Thoracic aorta (tissue), 2 donors: Measurements from ENCODE around the gene ATF5. TPM values are rescaled to one million over a fixed set of nuclear protein-coding genes. Genes with fewer than 3 reads are reported as not detected.
"Not testable (repeated sequence)": the region's sequence is repeated elsewhere in the genome, so short reads cannot be mapped to it uniquely, and the experiment has no call there.

Experiments used
- ATAC-seq: fragments of 150-250 bp; one replicate; pipeline ENCODE4 v1.8.0; 2017; ENCODE audit warnings: low read depth; ENCODE audit not compliant: insufficient number of reproducible peaks, low FRiP score
- DNase-seq: peaks from one replicate; pipeline ENCODE4 v3.0.0-alpha.2; 2020; ENCODE audit warnings: low spot score
- H3K27ac ChIP-seq, 2 donors: fragments of 200-600 bp; sonication (generic); 1 replicate in 1 of 2; 2 replicates in 1 of 2; pipeline ENCODE4 v1.5.1; 2016; ENCODE audit warnings: mild to moderate bottlenecking in 2 of 2, moderate library complexity in 2 of 2
- H3K27me3 ChIP-seq: fragments of 200-600 bp; sonication (generic); replicated peaks from 2 replicates; pipeline ENCODE4 v1.6.0; 2016; ENCODE audit warnings: mild to moderate bottlenecking; ENCODE audit not compliant: insufficient read depth
- H3K36me3 ChIP-seq: fragments of 200-600 bp; sonication (generic); one replicate; pipeline ENCODE4 v1.5.1; 2016
- H3K4me1 ChIP-seq, 2 donors: fragments of 200-600 bp; sonication (generic); 1 replicate in 1 of 2; 2 replicates in 1 of 2; pipeline versions ENCODE4 v1.5.1 to v1.6.0; 2016; ENCODE audit warnings: low read depth in 2 of 2, mild to moderate bottlenecking in 1 of 2; ENCODE audit not compliant: control insufficient read depth in 1 of 2
- H3K4me3 ChIP-seq: fragments of 200-600 bp; sonication (generic); 2 replicates; pipeline ENCODE4 v1.5.1; 2016; ENCODE audit warnings: mild to moderate bottlenecking
- H3K9me3 ChIP-seq: fragments of 200-600 bp; sonication (generic); 2 replicates; pipeline ENCODE4 v1.5.1; 2016
- total RNA-seq, 2 donors: library from RNA; depleted of rRNA; stranded (reverse); fragments of >200 nt; gene quantifications; one replicate each; pipeline versions ENCODE4 v1.1.0 to v1.2.3, GENCODE V29; 2016
- TF ChIP-seq, protein P1 (sequence below): fragments of 200-600 bp; sonication (generic); IDR thresholded peaks from one replicate; pipeline ENCODE4 v1.5.1; 2019; ENCODE audit warnings: antibody characterized with exemption

Gene ATF5
- total RNA-seq, 2 donors from 2014 or later: 8.4 to 9.8 TPM

DNA sequence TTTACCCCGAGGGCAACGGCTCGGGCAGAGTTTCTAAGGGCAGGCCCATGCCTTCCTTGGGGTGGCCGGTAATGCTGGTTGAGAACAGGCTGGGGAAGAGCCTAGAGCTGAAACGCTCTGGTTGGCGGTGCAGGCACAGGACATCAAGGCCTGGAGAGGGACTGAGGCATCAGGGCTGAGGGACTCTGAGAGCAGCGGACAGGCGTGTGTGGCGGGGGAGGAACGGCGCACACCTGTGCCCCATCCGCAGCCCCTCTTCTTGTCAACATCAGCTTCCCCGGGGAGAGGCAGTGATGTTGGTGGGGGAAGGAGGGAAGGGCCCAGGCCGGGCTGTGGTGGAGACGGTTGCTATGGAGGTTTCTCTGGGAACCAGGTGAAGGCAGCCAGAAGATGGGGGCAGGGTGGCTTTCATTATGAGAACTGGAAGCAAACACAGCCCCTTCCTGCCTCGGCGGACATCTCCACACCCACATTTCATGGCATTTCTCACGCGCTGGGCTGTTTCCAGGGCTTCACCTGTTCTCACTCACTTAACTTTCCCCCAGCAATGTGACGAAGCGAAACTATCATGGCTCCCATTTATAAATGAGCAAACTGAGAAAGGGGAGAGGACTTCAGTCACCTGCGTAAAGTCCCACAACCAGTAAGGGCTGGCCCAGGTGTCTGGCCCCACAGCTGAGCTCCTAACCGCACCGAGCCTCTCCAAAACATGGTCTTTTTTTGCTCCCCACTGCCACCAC, 8.2 kb upstream of the ATF5 start:
- Histone ChIP-seq H3K4me1 (no peaks in the 10 kb centered on the region), H3K27ac (no peak overlapping the region), H3K4me3 (no peak overlapping the region), H3K36me3 (peaks cover 13% of the 10 kb centered on the region), H3K27me3 (no peaks in the 10 kb centered on the region), H3K9me3 (no peaks in the 10 kb centered on the region)
- DNase-seq (no peak), ATAC-seq (no peak)
- TF ChIP-seq, protein P1, sequence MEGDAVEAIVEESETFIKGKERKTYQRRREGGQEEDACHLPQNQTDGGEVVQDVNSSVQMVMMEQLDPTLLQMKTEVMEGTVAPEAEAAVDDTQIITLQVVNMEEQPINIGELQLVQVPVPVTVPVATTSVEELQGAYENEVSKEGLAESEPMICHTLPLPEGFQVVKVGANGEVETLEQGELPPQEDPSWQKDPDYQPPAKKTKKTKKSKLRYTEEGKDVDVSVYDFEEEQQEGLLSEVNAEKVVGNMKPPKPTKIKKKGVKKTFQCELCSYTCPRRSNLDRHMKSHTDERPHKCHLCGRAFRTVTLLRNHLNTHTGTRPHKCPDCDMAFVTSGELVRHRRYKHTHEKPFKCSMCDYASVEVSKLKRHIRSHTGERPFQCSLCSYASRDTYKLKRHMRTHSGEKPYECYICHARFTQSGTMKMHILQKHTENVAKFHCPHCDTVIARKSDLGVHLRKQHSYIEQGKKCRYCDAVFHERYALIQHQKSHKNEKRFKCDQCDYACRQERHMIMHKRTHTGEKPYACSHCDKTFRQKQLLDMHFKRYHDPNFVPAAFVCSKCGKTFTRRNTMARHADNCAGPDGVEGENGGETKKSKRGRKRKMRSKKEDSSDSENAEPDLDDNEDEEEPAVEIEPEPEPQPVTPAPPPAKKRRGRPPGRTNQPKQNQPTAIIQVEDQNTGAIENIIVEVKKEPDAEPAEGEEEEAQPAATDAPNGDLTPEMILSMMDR: no peak

DNA sequence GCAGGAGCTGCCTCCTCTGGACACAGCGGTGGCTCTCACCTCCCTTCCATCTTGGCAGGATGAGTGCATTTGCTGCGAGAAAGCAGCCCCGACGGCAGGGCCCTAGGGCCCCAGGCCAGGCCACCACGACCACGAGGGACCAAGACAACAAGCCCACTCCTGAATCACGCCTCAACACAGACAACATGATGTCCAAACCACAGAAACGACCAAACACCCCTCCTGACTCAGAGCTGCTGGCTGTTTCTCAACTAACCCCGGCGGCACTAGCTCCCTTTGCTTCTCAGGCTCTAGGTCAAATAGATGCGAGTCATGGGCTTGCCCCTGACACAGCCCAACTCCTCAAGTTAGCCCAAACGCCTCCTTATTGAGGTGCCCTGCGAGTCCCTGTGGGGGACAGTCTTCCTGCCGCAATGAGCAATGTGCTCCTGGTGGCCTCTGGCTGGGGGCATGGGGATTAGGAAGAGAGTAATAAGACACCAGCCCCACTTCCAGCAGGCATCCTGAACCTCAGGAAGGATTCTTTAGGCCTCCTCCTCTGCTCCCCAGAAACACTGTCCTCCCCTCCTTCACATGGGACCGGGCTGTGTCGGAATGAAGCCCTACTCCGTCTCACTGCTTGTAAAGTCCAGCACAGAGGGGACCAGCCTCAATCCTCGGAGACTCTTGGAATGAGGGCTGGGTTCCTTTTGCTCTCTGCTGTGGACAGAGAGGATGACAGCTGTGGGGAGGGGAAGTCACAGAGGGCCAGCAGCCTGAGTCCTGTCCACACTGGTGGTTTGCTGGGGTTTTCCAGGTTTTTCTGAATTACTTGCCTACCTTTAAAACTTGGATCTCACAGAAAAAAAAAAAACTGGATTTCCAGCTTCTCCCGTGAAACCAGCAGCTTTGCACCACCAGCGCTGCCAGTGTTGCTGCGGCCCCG, 6.9 kb upstream of the ATF5 start:
- TF ChIP-seq, protein P1: no peak
- Histone ChIP-seq H3K4me1 (peaks cover 2 to 5% of the 10 kb centered on the region in 2 donors), H3K27me3 (no peaks in the 10 kb centered on the region), H3K4me3 (no peak overlapping the region), H3K36me3 (peaks cover 15% of the 10 kb centered on the region), H3K9me3 (no peaks in the 10 kb centered on the region), H3K27ac (no peak overlapping the region)
- no peak for DNase-seq
- no peak for ATAC-seq

DNA sequence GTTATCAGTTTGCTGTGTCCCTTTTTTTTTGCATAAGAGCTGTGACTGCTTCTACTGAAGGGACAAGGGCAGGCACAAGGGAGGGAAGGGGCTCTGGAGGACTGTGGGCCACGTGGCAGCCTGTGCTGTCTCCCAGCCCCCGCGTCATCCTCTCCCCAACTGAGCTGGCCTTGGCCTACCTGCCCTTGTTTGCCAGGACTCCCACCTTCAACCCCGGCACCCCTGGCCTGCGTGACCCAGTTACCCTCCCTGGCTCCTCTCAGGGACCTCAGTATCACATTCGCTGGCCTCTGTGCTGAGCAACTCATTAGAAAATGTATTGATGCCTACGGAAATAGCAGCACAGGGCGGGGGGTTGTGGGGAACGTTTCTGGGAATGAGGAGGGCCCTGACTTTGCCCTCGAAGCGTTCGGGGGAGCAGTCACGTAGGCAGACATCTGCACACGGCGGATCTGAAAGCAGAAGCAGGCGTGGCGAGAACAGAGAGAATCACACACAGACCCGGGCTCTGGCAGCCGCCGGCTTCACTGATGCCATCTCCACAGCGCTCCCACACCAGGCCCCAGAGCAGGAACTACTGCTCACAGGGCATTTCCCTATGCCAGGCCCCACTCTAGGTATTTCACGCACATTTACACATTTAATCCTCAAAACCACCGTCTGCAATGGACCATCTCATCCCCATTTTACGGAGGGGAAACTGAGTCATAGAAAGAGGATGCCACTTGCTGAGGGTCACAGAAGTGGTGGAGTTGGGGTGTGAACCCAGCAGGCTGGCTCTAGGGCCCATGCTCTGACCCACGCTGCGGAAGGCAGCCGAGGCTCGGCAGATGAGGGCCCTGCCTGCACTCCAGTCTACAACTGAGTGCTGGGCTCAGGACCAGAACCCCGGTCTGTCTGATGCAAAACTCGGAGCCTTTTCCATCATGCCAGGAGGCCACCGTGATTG, 5.7 kb upstream of the ATF5 start:
- Histone ChIP-seq H3K9me3 (no peaks in the 10 kb centered on the region), H3K27me3 (no peaks in the 10 kb centered on the region), H3K4me1 (peaks cover 6 to 17% of the 10 kb centered on the region in 2 donors), H3K4me3 (no peak overlapping the region), H3K36me3 (peaks cover 19% of the 10 kb centered on the region), H3K27ac (no peak overlapping the region)
- DNase-seq (no peak), ATAC-seq (no peak)
- TF ChIP-seq, protein P1: no peak

DNA sequence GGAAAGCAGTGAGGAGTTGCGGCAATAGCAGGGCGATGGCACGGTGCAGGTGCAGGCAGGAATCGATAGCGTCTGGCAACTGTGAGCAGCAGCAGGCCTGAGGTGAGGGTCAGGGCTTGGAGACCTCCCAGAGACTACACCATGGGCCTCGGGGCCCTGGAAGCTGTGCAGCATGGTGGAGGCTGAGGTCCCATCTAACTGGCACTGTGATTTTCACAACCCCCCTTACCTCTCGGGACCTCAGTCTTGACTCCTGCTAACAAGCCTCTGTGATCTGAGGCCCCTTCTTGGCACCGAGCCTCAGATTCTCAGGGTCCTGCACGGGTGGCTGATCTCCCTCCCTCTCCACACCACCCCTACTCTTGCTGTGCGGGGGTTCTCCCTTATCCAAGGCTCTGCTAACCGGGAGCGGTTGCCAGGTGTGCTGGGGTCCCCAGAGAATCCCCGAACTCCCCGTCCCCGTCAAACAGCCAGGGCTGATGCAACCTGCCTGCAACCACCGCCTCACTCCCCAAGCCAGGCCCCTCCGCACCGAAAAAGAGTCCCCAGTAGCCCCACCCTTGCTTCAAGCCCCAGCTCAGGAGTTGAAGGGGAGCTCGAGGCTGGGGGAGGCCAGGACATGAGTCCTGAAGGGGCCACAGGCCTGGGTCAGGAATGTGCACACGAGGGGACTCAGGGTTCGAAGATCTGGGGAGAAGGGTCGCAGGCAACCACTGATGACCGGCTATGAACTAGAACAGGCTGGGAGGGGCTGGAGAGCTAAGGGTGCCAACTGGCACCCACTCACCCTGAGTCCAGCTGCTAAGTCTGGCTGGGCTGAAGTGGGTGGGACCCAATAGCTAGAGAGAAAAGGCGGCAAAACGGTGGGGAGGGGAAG, 4.8 kb upstream of the ATF5 start:
- ATAC-seq: no peak
- H3K9me3 ChIP-seq: no peaks in the 10 kb centered on the region
- H3K27ac ChIP-seq: no peak overlapping the region
- peaks cover 19% of the 10 kb centered on the region for H3K36me3 ChIP-seq
- TF ChIP-seq, protein P1: no peak
- peaks cover 6 to 18% of the 10 kb centered on the region in 2 donors for H3K4me1 ChIP-seq
- DNase-seq: no peak
- no peaks in the 10 kb centered on the region for H3K27me3 ChIP-seq
- H3K4me3 ChIP-seq: no peak overlapping the region

DNA sequence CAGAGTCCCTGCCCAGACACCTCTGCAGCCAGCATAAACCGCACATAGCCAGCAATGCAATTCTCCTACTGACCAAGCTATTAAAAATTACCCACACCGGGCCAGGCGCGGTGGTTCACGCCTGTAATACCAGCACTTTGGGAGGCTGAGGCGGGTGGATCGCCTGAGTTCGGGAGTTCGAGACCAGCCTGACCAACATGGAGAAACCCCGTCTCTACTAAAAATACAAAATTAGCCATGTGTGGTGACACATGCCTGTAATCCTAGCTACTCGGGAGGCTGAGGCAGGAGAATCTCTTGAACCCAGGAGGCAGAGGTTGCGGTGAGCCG, 4.2 kb upstream of the ATF5 start:
- not testable (repeated sequence) for ATAC-seq, H3K27ac ChIP-seq, H3K9me3 ChIP-seq, H3K4me3 ChIP-seq, DNase-seq, H3K27me3 ChIP-seq
- Histone ChIP-seq H3K36me3 (peaks cover 19% of the 10 kb centered on the region), H3K4me1 (peaks cover 6 to 18% of the 10 kb centered on the region in 2 donors)
